Prostate gland (tissue), 2 donors: ENCODE data around the gene EPHB6.

Experiments used
- CTCF ChIP-seq, 4 experiments: fragments of 200-600 bp in 2 of 4; fragments of 450-650 bp in 2 of 4; sonication (generic) in 2 of 4; IDR thresholded peaks; 1 replicate in 3 of 4; 2 replicates in 1 of 4; pipeline ENCODE4 v1.5.1; 2016 to 2019; ENCODE audit warnings: antibody characterized with exemption in 4 of 4, mild to moderate bottlenecking in 2 of 4, moderate library complexity in 2 of 4
- POLR2A ChIP-seq: fragments of 450-650 bp; IDR thresholded peaks from one replicate; pipeline ENCODE4 v1.6.1; 2016; ENCODE audit warnings: antibody characterized with exemption, mild to moderate bottlenecking
- POLR2AphosphoS5 ChIP-seq: sonication (generic); formaldehyde crosslinking; IDR thresholded peaks from one replicate; pipeline ENCODE4 v1.6.1; 2017; ENCODE audit warnings: antibody characterized with exemption

DNA sequence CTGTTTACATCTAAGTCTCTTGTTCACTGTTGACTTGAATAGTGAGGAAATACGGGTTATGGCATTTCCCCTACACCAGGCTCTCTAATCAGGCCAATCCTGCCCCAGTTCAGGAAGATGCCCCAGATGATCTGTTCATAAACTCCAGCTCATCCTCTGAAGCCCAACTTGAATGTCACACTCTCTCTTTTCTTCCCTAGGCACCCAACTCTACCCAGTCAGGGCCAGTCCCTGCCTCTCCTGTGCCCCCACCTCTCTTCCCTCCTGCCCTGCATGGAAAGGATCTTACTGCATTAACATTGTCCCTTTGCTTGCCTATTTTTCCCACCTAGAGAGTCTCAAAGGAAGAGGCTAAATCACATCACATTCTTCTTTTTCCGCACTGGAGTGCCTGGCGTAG lies 41.3 kb downstream of the EPHB6 start:
- TF ChIP-seq CTCF (IDR thresholded peaks at IDR 0.05) (no peak), POLR2AphosphoS5 (no peak), POLR2A (no peak)
